D721Med (cell line): Measurements from ENCODE around the gene FRY.

Source experiments
- DNase-seq: peaks from one replicate; pipeline ENCODE4 v3.0.0; 2011; ENCODE audit warnings: low spot score; ENCODE audit not compliant: insufficient read length
- FAIRE-seq: peaks from 2 replicates; lab custom pipeline; 2011; peaks lifted over from hg19 to GRCh38; lab: Jason Lieb, UNC
- CTCF ChIP-seq: IDR thresholded peaks from 2 replicates; pipeline ENCODE4 v1.5.1; 2012; ENCODE audit warnings: mild to moderate bottlenecking, control low read depth; ENCODE audit not compliant: insufficient read depth; ENCODE audit errors: missing control alignments

The FRY gene

GRCh38 chr13:32205431-32206096, 174.0 kb downstream of the FRY start:
- no peak for DNase-seq
- FAIRE-seq, result no peak
- no peak for TF ChIP-seq CTCF

- TF ChIP-seq CTCF, result no peak
- no peak for DNase-seq
- no peak for FAIRE-seq
Observed at GRCh38 chr13:32206097-32206740, 174.6 kb downstream of the FRY start.

- DNase-seq (no peak), FAIRE-seq (no peak)
- no peak for TF ChIP-seq CTCF
Observed at GRCh38 chr13:32208860-32209259, 177.3 kb downstream of the FRY start.

- FAIRE-seq (no peak), DNase-seq (no peak)
- no peak for TF ChIP-seq CTCF
Observed at GRCh38 chr13:32209652-32210051, 178.1 kb downstream of the FRY start.

- FAIRE-seq (no peak), DNase-seq (no peak)
Observed at GRCh38 chr13:32210101-32210500, 178.5 kb downstream of the FRY start.

GRCh38 chr13:32211813-32212212, 180.2 kb downstream of the FRY start:
- FAIRE-seq (no peak), DNase-seq (no peak)
- no peak for TF ChIP-seq CTCF

More at GRCh38 chr13:32210101-32210500, 178.5 kb downstream of the FRY start:
- no peak for TF ChIP-seq CTCF

- DNase-seq (no peak), FAIRE-seq (no peak)
- TF ChIP-seq CTCF, result no peak
Observed at GRCh38 chr13:32212421-32212820, 180.8 kb downstream of the FRY start.
